Stimulated activated CD4-positive, alpha-beta T cell treated with anti-CD3 and anti-CD28 coated beads, Interleukin-1b, Interleukin-23, amount 100 ng/mL, for 1 hour (primary cell): ENCODE data around the gene UBE2E2.
"Not testable (repeated sequence)": the region's sequence is repeated elsewhere in the genome, so short reads cannot be mapped to it uniquely, and the experiment has no call there.

Experiments
- DNase-seq, 2 donors: peaks; one replicate each; pipeline ENCODE4 v3.0.0-alpha.2; 2020; ENCODE audit warnings: low read depth in 2 of 2

Gene UBE2E2

DNA sequence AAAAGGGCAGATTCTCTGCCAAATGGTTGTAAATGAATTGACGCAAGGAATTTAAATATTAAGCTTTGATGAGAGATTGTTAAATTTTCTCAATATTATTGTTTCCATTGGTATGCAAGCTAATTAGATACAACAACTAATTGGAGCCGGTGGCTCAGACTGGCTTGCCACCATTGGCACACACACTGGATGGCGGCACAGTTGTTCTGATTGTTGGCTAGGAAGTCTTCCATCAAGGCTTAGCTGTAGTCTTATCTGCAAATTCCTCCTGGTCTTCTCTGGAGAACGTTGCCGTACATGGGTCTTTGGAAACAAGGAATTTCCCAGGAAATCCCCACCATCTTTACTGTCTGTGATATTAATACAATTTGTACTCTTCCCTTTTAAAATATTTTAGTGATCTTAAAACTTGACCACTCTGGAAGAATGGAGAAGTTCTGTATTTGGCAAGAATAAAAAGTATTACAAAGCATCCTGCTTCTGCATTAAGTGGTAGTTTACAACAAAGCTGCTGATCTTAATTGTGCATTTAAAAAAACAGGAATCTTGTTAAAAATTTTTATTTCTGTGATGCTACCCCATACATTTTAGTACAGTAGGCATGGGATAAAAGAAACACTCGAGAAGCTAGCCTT is 126.5 kb downstream of the UBE2E2 start:
- no peak for DNase-seq

DNA sequence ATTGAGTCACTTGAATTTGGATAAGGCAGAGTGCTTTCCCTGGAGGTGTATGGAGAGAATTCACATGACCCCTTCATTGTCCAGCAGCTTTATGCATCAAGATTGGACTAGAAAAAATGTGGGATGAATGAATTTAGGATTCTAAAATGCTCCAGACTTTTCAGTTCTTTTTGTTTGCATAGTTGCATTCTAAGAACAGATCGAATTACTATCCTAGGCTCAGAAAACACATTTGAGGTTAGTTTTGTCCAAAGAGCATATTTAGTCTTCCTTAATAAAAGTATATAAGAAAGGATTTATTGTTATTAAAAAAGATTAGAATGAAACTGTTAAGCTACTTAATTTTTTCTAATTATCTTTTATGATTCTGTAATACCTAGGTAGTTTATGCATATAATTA is 127.4 kb downstream of the UBE2E2 start:
- DNase-seq, result no peak

DNA sequence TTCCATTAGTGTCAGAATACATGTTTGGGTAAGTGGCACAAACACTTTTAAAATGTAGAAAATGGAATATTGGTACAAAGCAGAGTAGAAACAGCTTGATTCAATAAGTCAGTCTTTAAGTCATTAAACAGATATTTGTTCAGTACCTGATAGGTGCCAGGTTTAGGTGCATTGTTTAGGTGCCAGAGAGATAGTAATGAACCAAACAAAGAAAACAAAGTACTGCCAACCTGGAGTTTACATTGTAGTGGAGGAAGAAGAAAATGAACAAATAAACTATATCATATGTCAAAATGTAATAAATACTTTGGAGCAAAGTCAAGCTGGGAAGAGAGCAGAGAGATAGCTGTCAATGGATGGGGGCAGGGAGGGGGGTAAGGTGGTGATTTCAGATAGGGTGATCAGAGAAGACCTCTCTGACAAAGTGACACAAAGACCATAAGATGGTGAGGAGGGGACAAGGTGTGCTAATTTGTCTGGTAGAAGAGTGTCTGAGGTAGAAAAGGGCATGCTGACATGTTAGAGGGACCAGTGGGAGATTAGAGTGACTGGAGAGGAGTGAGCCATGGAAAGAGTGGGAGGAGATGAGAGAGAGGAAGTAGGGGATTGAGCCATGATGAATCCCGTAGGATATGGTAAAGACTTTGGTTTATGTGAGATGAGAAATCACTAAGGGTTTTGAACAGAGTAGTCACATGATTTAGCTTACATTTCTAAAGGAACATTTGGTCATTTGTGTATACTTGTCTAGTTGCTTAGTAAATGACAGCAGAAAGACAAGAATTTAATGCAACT is 128.2 kb downstream of the UBE2E2 start:
- no peak for DNase-seq

DNA sequence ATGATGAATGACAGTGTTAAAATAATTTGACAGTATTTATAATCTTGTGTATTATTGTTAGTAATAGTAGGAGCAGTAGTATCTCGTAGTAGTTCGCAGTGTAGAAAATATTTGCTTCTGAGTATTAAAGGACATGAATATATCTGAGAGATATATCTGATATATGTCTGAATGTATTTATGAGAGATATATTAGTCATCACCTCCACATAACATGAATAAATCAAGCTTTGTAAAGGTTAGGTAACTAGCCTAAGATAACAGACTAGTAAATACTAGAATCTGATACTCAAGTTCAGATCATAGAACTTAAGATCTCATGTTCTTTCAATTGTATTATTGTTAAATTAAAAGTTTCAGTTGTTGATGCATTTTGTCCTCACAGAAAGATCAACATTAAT is 130.5 kb downstream of the UBE2E2 start:
- DNase-seq, result no peak

DNA sequence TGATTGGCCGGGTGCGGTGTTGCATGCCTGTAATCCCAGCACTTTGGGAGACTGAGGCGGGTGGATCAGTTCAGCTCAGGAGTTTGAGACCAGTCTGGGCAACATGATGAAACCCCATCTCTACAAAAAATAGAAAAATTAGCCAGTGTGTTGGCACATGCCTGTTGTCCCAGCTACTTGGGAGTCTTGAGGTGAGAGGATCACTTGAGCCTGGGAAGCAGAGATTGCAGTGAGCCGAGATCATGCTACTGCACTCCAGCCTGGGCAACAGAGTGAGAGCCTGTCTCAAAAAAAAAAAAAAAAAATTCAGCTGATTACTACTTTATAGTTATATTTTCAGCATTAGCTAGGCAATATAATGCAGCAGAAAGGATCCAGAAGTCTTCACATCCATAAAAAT is 133.7 kb downstream of the UBE2E2 start:
- not testable (repeated sequence) for DNase-seq

DNA sequence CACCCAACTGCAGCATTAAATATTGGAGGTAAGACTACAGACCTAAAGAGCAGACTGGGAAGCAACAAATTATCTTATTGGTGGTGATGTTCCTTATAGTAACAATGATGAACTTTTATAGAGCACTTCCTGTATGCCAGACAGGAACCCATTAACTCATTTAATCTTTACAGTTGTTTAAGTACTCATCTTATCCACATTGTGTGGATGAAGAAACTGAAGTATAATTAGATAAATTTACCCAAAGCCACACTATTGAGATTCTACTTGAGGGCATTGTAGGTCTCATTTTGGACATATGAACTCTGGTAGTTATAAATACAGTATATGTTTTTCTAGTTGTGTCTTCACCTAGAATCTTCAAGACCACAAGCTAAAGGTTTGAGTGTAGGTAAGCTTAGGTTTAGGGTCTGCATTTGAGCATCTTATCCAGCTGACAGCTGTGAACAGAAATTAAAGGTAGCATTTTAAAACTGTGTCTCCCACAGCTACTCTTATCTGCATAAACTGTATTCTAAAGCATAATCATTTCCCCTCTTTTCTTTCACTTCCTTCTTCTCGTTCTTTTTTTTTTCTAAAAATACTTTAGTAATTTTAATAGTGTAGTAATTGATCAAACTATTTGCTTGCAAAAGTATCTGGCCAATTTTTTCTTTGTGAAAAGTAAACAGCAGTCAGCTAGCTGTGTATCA is 138.2 kb downstream of the UBE2E2 start:
- no peak for DNase-seq

DNA sequence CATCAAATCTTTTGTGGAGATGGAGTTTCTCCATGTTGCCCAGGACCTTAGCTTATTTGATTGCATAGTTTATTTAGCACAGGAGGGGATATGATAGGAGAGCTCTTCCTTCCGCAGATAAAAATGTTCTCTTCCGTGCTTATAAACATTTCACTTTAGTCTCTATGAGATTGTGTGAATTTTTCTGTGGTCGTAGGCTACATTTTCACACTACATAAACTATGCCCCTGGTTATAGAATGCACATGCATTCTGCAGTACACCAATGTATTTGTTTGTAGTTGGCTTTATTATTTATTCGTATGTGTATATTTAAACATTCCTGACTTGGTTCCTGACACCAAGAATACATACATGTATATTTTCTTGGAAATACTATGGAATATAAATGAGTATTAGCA is 139.2 kb downstream of the UBE2E2 start:
- DNase-seq, result no peak

DNA sequence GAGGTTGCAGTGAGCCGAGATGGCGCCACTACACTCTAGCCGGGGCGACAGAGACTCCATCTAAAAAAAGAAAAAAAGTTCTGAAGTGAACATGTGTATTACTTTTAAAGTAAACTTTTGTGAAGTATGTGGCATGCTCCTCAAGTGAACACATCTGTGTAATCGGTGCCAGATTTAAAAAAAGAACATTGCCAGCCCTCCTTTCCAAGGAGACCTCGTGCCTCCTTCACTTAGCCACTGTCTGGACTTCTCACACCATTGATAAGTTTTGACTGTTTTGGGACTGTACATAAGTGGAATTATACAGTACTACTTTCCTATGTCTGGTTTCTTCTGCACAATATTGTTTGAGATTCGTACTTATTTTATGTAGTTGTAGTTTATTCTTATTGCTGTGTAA is 140.4 kb downstream of the UBE2E2 start:
- DNase-seq, result no peak

DNA sequence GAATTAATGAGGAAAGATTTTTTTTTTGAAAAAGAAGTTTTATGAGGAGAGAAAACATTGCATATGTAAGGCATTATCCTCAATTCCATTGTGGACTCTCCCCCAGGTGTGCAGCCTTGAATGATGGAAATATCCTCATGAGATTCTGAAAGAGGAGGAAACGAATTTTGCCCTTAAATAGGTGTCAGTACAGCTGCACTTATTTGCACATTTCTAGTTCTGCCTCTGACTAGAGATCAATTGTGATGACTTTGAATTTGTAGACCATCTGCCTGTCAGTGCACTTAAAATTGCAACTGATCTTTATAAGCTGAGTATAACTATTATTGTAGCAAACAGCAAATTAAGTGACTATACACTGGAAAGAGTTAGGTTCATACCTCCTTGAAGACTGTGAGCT is 141.8 kb downstream of the UBE2E2 start:
- no peak for DNase-seq

DNA sequence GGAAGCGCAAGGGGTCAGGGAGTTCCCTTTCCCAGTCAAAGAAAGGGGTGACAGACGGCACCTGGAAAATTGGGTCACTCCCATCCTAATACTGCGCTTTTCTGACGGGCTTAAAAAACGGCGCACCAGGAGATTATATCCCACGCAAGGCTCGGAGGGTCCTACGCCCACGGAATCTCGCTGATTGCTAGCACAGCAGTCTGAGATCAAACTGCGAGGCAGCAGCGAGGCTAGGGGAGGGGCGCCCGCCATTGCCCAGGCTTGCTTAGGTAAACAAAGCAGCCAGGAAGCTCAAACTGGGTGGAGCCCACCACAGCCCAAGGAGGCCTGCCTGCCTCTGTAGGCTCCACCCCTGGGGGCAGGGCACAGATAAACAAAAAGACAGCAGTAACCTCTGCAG is 146.3 kb downstream of the UBE2E2 start:
- DNase-seq, result not testable (repeated sequence)

DNA sequence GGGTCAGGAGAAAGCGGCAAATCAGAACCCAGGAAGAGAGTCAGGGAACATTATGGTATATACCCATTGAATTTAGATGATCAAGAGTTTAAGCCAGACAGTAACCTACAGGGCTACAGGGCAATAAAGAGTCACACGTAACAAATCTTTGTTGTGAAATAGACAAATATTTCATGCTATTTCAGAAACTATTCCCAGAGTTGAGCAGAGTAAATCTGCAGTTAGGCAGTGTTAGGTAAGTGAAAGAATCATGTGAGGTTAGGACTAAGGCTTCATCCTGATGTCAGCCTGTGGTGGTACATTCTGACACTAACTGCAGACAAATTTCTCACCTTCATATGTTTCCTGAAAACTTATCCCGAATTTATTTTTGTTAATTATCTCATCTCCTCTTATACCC is 153.0 kb downstream of the UBE2E2 start:
- no peak for DNase-seq

DNA sequence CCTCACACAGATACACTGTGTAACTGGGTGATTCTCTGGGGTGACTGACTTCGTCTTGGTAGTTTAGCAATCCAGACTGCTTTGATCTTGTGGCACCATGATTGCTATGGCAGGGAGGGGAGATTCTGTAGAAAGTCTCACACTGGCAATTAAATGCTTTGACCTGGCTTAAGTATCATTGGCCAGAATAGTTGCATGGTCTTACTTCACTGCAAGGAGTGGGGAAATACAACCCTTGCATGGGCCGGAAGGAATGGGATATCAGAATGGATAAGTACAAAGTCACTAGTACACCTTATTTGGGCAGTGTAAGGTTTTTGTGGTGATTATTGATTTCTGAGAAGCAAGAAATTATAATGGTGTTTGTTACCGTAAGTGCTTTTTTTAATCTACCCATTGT is 153.8 kb downstream of the UBE2E2 start:
- no peak for DNase-seq

DNA sequence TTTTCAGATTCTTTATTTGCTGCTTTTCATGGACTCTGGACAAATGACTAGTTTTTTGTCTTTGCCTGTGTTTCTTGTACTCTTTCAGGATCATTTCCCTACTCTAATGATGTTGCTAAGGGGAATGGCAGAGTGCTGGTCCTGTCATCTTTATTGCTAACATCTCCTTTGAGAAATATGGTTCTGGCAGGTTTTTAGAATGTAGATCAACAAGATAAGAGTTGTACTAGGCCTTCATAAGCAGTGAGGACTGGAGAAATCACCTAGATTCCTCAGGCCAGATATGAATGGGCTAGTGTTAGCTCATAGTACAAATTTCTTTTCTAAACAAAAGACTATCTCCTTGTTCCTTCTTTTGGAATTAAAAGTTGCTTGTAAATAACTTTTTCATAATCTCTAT is 156.0 kb downstream of the UBE2E2 start:
- DNase-seq, result no peak

DNA sequence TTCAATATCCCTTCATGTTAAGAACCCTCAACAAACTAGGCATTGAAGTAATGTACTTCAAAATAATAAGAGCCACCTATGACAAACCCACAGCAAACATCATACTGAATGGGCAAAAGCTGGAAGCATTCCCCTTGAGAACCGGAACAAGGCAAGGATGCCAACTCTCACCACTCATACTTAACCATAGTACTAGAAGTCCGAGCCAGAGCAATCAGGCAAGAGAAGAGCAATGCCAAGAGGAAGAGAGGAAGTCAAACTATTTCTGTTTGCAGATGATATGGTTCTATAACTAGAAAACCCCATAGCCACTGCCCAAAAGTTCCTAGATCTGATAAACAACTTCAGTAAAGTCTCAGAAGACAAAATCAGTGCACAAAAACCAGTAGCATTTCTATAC is 161.9 kb downstream of the UBE2E2 start:
- DNase-seq, result no peak

DNA sequence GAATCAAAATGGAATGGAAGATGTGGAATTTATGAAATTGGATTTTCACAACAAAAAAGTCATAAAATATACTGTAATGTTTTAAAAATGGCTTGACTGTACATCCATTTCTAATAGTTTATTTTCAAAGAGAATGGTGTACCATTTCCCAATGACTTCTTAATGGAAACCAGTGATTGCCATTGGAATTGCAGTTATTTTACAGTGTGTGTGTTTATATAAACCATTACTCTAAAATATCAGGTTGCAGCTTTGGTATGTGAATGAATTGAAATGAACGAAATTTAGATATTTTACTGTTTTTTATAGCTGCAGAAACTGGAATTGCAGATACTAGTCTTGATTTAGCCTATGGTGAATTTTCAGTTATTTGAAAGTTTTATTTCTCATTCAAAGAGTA is 165.6 kb downstream of the UBE2E2 start:
- no peak for DNase-seq

DNA sequence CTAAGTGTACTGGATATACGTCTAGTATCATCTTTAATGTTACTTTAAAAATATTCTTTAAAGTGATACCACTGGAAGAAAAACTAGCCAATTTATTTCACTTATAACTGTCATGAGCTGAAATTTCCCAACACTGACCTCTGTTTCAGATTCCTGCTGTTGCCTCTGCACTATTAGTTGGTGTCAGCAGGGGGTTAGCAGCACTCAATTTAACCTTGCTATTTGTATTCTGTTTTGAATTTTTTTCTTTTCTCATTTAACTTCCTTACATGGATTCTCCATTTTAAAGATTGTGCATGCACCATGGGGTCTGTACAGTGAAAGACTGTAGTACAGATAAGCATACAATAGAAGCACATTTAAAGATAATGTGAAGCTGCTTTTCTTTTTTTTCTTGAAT is 169.2 kb downstream of the UBE2E2 start:
- DNase-seq, result no peak

DNA sequence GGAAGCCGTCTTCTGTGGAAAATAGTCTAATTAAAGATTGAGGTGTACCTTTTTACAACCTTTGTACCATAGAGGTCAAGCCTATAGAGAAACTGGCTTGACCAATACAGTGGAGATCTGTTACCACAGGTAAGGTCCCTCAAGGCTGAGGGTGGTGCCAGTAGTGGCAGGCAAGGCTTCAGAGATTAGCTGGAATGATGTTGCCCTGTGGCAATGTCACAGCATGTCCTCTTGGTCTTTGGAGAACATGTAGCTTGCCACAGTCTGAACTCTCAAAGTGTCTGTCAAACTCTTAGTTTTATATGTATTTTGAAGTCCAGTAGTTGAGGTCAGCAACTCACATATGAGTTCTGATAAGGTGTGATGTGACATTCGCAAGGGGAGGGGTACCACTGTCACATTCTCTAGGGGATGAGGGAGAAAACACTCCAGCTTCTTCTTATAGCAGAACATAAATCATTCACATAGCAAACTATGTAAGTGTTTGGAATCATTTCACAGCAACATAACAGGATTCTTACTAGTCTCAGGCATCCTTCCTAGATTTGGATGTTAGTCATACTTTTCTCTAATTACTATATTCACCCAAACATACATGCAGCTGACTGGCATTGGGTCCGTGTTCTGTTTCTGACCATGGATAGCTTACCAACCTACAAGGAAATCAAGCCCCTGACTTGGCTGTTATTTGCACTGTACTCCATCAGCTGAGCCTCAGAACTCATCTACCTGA is 173.6 kb downstream of the UBE2E2 start:
- no peak for DNase-seq

DNA sequence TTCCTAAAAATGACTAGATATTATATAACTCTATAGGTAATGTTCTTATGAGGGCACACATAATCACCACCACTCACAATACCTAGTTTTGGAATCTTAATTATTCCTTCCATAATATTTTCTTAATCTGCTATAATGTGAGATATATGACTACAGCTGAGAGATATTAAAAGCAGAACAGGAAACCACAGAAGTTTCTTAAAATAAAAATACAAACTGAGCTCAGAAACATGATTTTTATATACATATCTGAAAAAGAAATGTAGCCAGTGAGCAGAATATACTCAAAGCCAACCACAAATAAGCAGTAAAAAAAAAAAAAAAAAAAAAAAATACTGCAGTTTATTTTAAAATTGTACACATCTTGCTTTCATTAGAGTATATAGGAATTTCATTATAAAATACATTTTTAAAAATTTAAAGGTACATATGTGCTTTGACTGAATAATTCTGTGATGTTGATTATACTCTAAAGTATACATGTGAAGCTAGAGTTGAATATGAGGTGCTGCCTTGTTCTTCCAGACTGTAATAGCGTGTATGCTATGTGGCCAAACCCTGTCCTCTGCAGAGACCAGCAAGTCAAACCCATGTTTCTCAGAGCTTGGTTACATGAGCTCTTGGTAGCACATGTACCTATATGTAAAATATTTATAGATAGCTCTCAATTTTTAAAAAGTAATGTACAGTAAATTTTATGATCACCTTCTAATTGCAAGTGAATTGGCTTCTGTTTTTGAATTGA is 175.0 kb downstream of the UBE2E2 start:
- no peak for DNase-seq

DNA sequence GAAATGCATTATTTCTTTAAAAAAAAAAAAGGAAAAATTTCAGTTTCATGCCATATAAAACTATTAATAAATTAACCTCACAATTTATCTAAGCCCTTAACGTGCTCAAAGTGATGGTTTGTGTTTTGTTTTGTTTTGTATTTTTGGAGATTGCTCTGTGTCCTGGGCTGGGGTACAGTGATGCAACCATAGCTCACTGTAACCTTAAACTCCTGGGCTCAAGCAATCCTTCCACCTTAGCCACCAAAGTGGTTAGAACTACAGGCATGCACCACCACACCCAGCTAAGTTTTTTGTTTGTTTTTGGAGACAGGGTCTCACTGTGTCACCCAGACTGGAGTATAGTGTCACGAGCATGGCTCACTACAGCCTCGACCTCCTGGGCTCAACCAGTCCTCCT is 180.7 kb downstream of the UBE2E2 start:
- no peak for DNase-seq

DNA sequence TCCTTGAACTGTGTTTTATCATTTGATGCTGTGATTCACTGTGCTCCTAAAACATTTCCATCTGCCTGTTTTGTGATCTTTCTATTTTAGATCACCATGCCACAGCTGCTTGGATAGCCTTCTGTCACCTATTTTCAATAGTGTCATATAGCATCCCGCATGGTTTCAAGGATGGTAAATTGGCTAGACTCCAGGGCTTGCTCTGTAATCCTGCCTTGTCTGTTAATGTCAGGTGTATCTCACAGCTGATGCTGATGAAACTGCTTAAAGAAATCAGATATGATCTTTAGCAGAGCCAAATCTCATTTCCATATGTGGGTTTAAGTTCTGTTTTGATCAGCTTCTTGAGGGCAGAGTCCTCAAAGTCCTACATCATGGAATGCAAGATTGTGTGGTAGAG is 182.2 kb downstream of the UBE2E2 start:
- DNase-seq, result no peak

DNA sequence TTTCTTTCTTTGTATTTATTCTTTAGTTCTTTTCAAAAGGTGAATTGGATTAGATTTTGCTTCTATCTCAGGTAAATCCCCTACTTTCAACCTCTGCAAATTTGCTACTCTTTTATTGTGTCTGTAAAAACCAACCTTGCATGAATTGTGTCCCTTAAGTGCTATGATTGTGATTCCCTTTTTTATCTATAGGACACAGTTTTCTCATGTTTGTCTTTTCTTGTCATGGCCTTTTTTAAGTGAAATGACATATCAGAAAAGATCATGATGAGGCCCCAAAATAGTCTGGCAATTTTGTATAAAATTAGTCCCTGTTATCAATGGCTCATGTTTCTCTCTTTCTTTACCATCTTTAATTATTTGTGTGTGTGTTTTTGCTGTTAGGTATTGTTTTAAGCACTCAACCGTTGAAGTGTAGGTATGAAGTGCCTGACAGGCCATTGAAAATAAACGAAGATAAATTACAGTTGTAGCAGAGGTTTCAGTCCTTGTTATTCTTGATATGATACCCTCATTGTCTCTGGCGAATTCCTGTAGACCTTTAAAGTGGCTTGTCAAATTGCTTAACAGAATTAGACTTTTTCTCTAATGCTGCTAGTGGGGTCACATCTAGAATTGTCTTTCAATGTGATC is 184.3 kb downstream of the UBE2E2 start:
- no peak for DNase-seq
